WTC11 (cell line): ENCODE measurements around the gene RHOBTB3. TPM values are rescaled to one million over a fixed set of nuclear protein-coding genes. Genes with fewer than 3 reads are reported as not detected.
A peak's percentile ranks its signal among the peaks of the same experiment; 100 is the strongest.

ENCODE experiments used
- ATAC-seq: fragments of 200-7000 bp; cut with Tn5 transposase; 2 replicates; pipeline ENCODE4 v1.10.0; 2021; ENCODE audit warnings: mild to moderate bottlenecking, moderate library complexity
- CTCF ChIA-PET: fragments of 300-600 bp; sonication (Branson Sonifier 250); formaldehyde crosslinking; loops from one replicate; lab custom pipeline; 2021; ENCODE audit warnings: antibody characterized with exemption; lab: Charles Lee
- POLR2A ChIA-PET: fragments of 350-600 bp; sonication (Branson Sonifier 250); formaldehyde crosslinking; loops from one replicate; lab custom pipeline; 2021; ENCODE audit warnings: antibody characterized with exemption; lab: Charles Lee
- DNase-seq: peaks from one replicate; pipeline ENCODE4 v3.0.0; 2021; ENCODE audit warnings: low spot score
- H3K27ac Mint-ChIP-seq: 2 replicates; pipeline ENCODE4 v1.8.0; 2021; ENCODE audit warnings: mixed read lengths
- H3K27me3 Mint-ChIP-seq: 2 replicates; pipeline ENCODE4 v1.8.0; 2021; ENCODE audit warnings: low read depth, mild to moderate bottlenecking, moderate library complexity, mixed read lengths
- H3K36me3 Mint-ChIP-seq: 2 replicates; pipeline ENCODE4 v1.8.0; 2021; ENCODE audit warnings: mixed read lengths
- H3K4me1 Mint-ChIP-seq: 2 replicates; pipeline ENCODE4 v1.8.0; 2022; ENCODE audit warnings: mixed read lengths
- H3K4me3 Mint-ChIP-seq: 2 replicates; pipeline ENCODE4 v1.8.0; 2021; ENCODE audit warnings: mild to moderate bottlenecking, moderate library complexity, mixed read lengths
- H3K9me3 Mint-ChIP-seq: 2 replicates; pipeline ENCODE4 v1.8.0; 2021; ENCODE audit warnings: mixed read lengths
- E2F4 ChIP-seq: sonication (generic); formaldehyde crosslinking; IDR thresholded peaks from 2 replicates; pipeline ENCODE4 v1.8.1; 2022; ENCODE audit warnings: low read depth, mild to moderate bottlenecking, moderate library complexity, missing genetic modification reagents, borderline replicate concordance
- EMX1 ChIP-seq: fragments of 250-450 bp; sonication (Bioruptor Pico); IDR thresholded peaks from 2 replicates; pipeline ENCODE4 v1.8.0; 2021; ENCODE audit warnings: mild to moderate bottlenecking
- ERG ChIP-seq: fragments of 250-450 bp; sonication (Bioruptor Pico); IDR thresholded peaks from 2 replicates; pipeline ENCODE4 v1.8.0; 2021; ENCODE audit warnings: mild to moderate bottlenecking
- ESRRA ChIP-seq: sonication (generic); formaldehyde crosslinking; IDR thresholded peaks from 2 replicates; pipeline ENCODE4 v1.8.1; 2022; ENCODE audit warnings: mild to moderate bottlenecking, missing genetic modification reagents, borderline replicate concordance
- ETV6 ChIP-seq: sonication (generic); formaldehyde crosslinking; IDR thresholded peaks from 2 replicates; pipeline ENCODE4 v1.8.1; 2022; ENCODE audit warnings: mild to moderate bottlenecking, missing genetic modification reagents
- FOXP1 ChIP-seq: sonication (generic); formaldehyde crosslinking; IDR thresholded peaks from 2 replicates; pipeline ENCODE4 v1.8.0; 2022; ENCODE audit warnings: missing genetic modification reagents, mild to moderate bottlenecking, moderate library complexity, borderline replicate concordance
- FOXP4 ChIP-seq: sonication (generic); formaldehyde crosslinking; IDR thresholded peaks from 2 replicates; pipeline ENCODE4 v1.8.0; 2022; ENCODE audit warnings: mild to moderate bottlenecking, missing genetic modification reagents
- HMGA2 ChIP-seq: fragments of 250-450 bp; sonication (Bioruptor Pico); IDR thresholded peaks from 2 replicates; pipeline ENCODE4 v1.4.0; 2021; ENCODE audit warnings: mild to moderate bottlenecking, moderate library complexity
- KAT7 ChIP-seq: sonication (generic); formaldehyde crosslinking; IDR thresholded peaks from 2 replicates; pipeline ENCODE4 v1.8.1; 2023; ENCODE audit warnings: missing genetic modification reagents, mild to moderate bottlenecking, borderline replicate concordance
- NR1H2 ChIP-seq: sonication (generic); formaldehyde crosslinking; IDR thresholded peaks from 2 replicates; pipeline ENCODE4 v1.9.0; 2021; ENCODE audit warnings: mild to moderate bottlenecking, moderate library complexity, missing genetic modification reagents
- NR2C2 ChIP-seq: sonication (generic); formaldehyde crosslinking; IDR thresholded peaks from 2 replicates; pipeline ENCODE4 v1.8.0; 2022; ENCODE audit warnings: mild to moderate bottlenecking, missing genetic modification reagents
- NR3C1 ChIP-seq: sonication (generic); formaldehyde crosslinking; conservative IDR thresholded peaks from 2 replicates; pipeline ENCODE4 v1.8.1; 2023; ENCODE audit warnings: low read depth, mild to moderate bottlenecking, missing genetic modification reagents
- RORB ChIP-seq: fragments of 250-450 bp; sonication (Bioruptor Pico); IDR thresholded peaks from 2 replicates; pipeline ENCODE4 v1.9.0; 2021; ENCODE audit warnings: mild to moderate bottlenecking
- SMAD3 ChIP-seq: sonication (generic); formaldehyde crosslinking; IDR thresholded peaks from 2 replicates; pipeline ENCODE4 v1.8.0; 2022; ENCODE audit warnings: missing genetic modification reagents, mild to moderate bottlenecking, borderline replicate concordance
- SMAD4 ChIP-seq: sonication (generic); formaldehyde crosslinking; IDR thresholded peaks from 2 replicates; pipeline ENCODE4 v1.8.0; 2022; ENCODE audit warnings: mild to moderate bottlenecking, missing genetic modification reagents
- SOX15 ChIP-seq: fragments of 250-450 bp; sonication (Bioruptor Pico); IDR thresholded peaks from 2 replicates; pipeline ENCODE4 v1.9.0; 2021; ENCODE audit warnings: mild to moderate bottlenecking
- ZNF138 ChIP-seq: sonication (generic); formaldehyde crosslinking; conservative IDR thresholded peaks from 2 replicates; pipeline ENCODE4 v1.8.1; 2022; ENCODE audit warnings: mild to moderate bottlenecking, moderate library complexity, missing genetic modification reagents
- ZNF232 ChIP-seq: sonication (generic); formaldehyde crosslinking; IDR thresholded peaks from 2 replicates; pipeline ENCODE4 v1.8.0; 2022; ENCODE audit warnings: mild to moderate bottlenecking, missing genetic modification reagents
- ZNF263 ChIP-seq: sonication (generic); formaldehyde crosslinking; IDR thresholded peaks from 2 replicates; pipeline ENCODE4 v1.8.1; 2022; ENCODE audit warnings: low read depth, mild to moderate bottlenecking, moderate library complexity, missing genetic modification reagents
- ZNF396 ChIP-seq: fragments of 250-450 bp; sonication (Bioruptor Pico); IDR thresholded peaks from 2 replicates; pipeline ENCODE4 v1.8.0; 2021; ENCODE audit warnings: mild to moderate bottlenecking, moderate library complexity, borderline replicate concordance
- ZNF416 ChIP-seq: fragments of 250-450 bp; sonication (Bioruptor Pico); IDR thresholded peaks from 2 replicates; pipeline ENCODE4 v1.9.0; 2021; ENCODE audit warnings: mild to moderate bottlenecking, inconsistent platforms
- ZNF671 ChIP-seq: fragments of 250-450 bp; sonication (Bioruptor Pico); IDR thresholded peaks from 2 replicates; pipeline ENCODE4 v1.8.0; 2021; ENCODE audit warnings: mild to moderate bottlenecking
- total RNA-seq: library from RNA; stranded (reverse); gene quantifications from 3 replicates; pipeline ENCODE4 v1.2.3, GENCODE V29; 2021
- TF ChIP-seq, protein P1 (sequence below): fragments of 250-450 bp; sonication (Bioruptor Pico); IDR thresholded peaks from 2 replicates; pipeline ENCODE4 v2.1.2; 2022; ENCODE audit warnings: mild to moderate bottlenecking, moderate library complexity
- TF ChIP-seq, protein P2 (sequence below): sonication (generic); formaldehyde crosslinking; IDR thresholded peaks from 2 replicates; pipeline ENCODE4 v1.8.0; 2022; ENCODE audit warnings: missing genetic modification reagents

RHOBTB3 gene
- total RNA-seq, 1 experiment from 2014 or later, result 13.8 TPM

DNA sequence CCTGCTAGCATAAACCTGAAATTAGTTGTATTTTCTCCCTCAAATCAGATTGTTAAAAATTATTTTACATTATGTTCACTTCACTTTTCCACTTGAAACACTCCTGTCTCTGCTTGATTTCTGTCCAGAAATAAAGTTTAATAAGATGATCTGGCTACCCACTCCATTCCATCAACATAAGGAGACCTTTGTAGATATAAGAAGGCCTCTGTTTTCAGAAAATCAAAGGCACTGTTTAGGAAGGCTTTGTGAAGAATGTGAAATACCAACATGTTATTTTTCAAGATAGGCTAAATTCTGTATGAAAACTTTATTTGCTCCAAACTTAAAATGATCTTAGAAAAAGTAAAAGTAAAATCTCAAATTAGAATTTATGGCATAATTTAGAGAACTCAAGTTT, 15.1 kb downstream of the RHOBTB3 start:
- ATAC-seq (no peak), DNase-seq (no peak)
- ChIA-PET CTCF (no interaction called here), POLR2A (no interaction called here)
- H3K27me3 Mint-ChIP-seq, result no peaks in the 10 kb centered on the region
- no peak for TF ChIP-seq KAT7 (CRISPR knock-in tag)
- TF ChIP-seq SMAD3 (CRISPR knock-in tag), result no peak
- no peak for TF ChIP-seq ZNF671
- no peak for TF ChIP-seq NR2C2 (CRISPR knock-in tag)
- TF ChIP-seq ZNF138 (CRISPR knock-in tag), result no peak
- TF ChIP-seq E2F4 (CRISPR knock-in tag), result no peak
- TF ChIP-seq ESRRA (CRISPR knock-in tag), result no peak
- no peak for TF ChIP-seq ETV6 (CRISPR knock-in tag)
- TF ChIP-seq SOX15 (CRISPR knock-in tag), result no peak
- no peak for TF ChIP-seq FOXP1 (CRISPR knock-in tag)
- no peak for TF ChIP-seq EMX1 (CRISPR knock-in tag)
- TF ChIP-seq, protein P1, sequence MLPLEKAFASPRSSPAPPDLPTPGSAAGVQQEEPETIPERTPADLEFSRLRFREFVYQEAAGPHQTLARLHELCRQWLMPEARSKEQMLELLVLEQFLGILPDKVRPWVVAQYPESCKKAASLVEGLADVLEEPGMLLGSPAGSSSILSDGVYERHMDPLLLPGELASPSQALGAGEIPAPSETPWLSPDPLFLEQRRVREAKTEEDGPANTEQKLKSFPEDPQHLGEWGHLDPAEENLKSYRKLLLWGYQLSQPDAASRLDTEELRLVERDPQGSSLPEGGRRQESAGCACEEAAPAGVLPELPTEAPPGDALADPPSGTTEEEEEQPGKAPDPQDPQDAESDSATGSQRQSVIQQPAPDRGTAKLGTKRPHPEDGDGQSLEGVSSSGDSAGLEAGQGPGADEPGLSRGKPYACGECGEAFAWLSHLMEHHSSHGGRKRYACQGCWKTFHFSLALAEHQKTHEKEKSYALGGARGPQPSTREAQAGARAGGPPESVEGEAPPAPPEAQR (CRISPR knock-in tag), result no peak
- no peak for TF ChIP-seq NR3C1
- TF ChIP-seq, protein P2, sequence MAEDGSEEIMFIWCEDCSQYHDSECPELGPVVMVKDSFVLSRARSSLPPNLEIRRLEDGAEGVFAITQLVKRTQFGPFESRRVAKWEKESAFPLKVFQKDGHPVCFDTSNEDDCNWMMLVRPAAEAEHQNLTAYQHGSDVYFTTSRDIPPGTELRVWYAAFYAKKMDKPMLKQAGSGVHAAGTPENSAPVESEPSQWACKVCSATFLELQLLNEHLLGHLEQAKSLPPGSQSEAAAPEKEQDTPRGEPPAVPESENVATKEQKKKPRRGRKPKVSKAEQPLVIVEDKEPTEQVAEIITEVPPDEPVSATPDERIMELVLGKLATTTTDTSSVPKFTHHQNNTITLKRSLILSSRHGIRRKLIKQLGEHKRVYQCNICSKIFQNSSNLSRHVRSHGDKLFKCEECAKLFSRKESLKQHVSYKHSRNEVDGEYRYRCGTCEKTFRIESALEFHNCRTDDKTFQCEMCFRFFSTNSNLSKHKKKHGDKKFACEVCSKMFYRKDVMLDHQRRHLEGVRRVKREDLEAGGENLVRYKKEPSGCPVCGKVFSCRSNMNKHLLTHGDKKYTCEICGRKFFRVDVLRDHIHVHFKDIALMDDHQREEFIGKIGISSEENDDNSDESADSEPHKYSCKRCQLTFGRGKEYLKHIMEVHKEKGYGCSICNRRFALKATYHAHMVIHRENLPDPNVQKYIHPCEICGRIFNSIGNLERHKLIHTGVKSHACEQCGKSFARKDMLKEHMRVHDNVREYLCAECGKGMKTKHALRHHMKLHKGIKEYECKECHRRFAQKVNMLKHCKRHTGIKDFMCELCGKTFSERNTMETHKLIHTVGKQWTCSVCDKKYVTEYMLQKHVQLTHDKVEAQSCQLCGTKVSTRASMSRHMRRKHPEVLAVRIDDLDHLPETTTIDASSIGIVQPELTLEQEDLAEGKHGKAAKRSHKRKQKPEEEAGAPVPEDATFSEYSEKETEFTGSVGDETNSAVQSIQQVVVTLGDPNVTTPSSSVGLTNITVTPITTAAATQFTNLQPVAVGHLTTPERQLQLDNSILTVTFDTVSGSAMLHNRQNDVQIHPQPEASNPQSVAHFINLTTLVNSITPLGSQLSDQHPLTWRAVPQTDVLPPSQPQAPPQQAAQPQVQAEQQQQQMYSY (CRISPR knock-in tag), result no peak
- no peak for TF ChIP-seq ZNF396 (CRISPR knock-in tag)
- no peak overlapping the region for H3K27ac Mint-ChIP-seq
- no peaks in the 10 kb centered on the region for H3K9me3 Mint-ChIP-seq
- H3K36me3 Mint-ChIP-seq, result no peaks in the 10 kb centered on the region
- no peak overlapping the region for H3K4me3 Mint-ChIP-seq
- no peaks in the 10 kb centered on the region for H3K4me1 Mint-ChIP-seq

DNA sequence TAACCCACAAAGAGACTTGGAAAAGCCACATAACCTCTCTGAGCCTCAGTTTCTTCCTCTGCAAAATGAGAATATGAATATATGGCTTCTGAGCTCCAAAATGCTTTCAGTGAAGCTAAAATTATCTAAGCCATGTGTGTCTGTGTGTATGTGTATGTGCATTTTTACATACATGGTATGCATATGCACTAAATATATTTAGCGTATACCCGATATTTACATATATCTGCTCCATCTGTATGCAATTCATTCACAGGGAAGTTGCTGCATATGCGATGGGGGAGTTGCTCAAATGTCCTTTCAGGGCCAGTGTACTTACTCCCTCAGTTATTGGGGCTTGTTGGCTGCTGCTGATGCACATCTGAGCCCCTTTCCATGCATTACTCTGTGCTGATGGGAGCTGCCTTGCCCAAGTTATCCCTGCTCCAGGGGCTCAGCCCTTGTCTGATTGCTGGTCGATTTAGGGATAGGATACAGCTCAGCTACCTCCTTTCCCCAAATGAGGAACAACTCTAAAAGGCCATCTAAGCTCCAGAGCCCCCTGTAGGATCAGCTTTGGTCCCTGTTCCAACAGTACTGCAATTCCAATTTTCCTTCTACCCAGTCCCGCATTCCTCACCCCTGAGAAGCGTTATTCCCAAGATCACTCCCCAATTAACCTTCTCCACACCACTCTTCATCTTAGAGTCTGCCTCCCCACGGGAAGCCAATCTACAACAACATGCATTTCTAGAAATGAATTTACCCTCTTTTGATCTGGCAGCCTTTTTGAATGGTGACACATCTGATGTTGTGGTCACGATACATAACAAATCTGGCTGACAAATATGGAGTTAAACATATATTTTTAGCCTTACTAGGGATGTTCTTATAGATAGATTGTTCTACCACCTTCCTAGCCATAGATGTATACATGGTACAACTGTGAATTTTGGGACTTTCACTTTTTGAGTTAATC, 15.9 kb downstream of the RHOBTB3 start:
- ATAC-seq, result peak; percentile 52; the same call in 1 of the 2 replicates
- Mint-ChIP-seq H3K27ac (no peak overlapping the region), H3K27me3 (no peaks in the 10 kb centered on the region), H3K4me3 (no peak overlapping the region), H3K9me3 (no peaks in the 10 kb centered on the region), H3K36me3 (peaks cover under 1% of the 10 kb centered on the region; the same call in 1 of the 2 replicates), H3K4me1 (no peaks in the 10 kb centered on the region)
- POLR2A ChIA-PET, result interaction anchor here (0.6 kb wide), 1 partner anchor 803 kb away, joined by 4 read pairs; no protein-coding TSS in a partner anchor
- CTCF ChIA-PET, result interaction anchor here (0.6 kb wide), 1 partner anchor 88 kb away, joined by 3 read pairs; no protein-coding TSS in a partner anchor
- no peak for DNase-seq
- TF ChIP-seq ZNF671 (no peak), NR1H2 (CRISPR knock-in tag) (no peak), ZNF232 (CRISPR knock-in tag) (no peak), HMGA2 (no peak), SMAD4 (CRISPR knock-in tag) (no peak), SMAD3 (CRISPR knock-in tag) (no peak), ZNF416 (no peak), FOXP4 (CRISPR knock-in tag) (no peak), ERG (CRISPR knock-in tag) (no peak), ZNF263 (CRISPR knock-in tag) (no peak), RORB (CRISPR knock-in tag) (no peak)
- TF ChIP-seq, protein P1 (CRISPR knock-in tag), result no peak
